ENCODE measurements around the gene S100A13.

- TF ChIP-seq POLR2A (IDR thresholded peaks at IDR 0.05) (no peak), POLR2AphosphoS5 (IDR thresholded peaks at IDR 0.05) (no peak), EP300 (IDR thresholded peaks at IDR 0.05; ENCODE audit: low read depth) (no peak)
- TF ChIP-seq, protein P1, sequence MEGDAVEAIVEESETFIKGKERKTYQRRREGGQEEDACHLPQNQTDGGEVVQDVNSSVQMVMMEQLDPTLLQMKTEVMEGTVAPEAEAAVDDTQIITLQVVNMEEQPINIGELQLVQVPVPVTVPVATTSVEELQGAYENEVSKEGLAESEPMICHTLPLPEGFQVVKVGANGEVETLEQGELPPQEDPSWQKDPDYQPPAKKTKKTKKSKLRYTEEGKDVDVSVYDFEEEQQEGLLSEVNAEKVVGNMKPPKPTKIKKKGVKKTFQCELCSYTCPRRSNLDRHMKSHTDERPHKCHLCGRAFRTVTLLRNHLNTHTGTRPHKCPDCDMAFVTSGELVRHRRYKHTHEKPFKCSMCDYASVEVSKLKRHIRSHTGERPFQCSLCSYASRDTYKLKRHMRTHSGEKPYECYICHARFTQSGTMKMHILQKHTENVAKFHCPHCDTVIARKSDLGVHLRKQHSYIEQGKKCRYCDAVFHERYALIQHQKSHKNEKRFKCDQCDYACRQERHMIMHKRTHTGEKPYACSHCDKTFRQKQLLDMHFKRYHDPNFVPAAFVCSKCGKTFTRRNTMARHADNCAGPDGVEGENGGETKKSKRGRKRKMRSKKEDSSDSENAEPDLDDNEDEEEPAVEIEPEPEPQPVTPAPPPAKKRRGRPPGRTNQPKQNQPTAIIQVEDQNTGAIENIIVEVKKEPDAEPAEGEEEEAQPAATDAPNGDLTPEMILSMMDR (IDR thresholded peaks at IDR 0.05): no peak
Observed at GRCh38 chr1:153577624-153578051, 49.7 kb downstream of the S100A13 start.
